Measurements from ENCODE around the gene GABRG3. TPM values are rescaled to one million over a fixed set of nuclear protein-coding genes. Genes with fewer than 3 reads are reported as not detected.

Gene GABRG3
- total and polyA plus RNA-seq, 9 of the 15 experiments (the other 6 are each of a cell fraction or from before 2014, with no cell fraction given): 4.0 to 15.1 (median 11.2) TPM

GRCh38 chr15:27254055-27254454 lies 283.1 kb downstream of the GABRG3 start:
- Histone ChIP-seq H3K79me2 (ENCODE audit: control insufficient read depth, insufficient read depth, low read length) (no peaks in the 10 kb centered on the region; the same call in 2 of the 3 replicates), H3K27me3 (ENCODE audit: control insufficient read depth in 2 of 2, insufficient read depth in 2 of 2, low read length in 2 of 2) (no peaks in the 10 kb centered on the region), H3K36me3 (ENCODE audit: control insufficient read depth, insufficient read depth, low read length) (no peaks in the 10 kb centered on the region), H4K20me1 (replicated peaks; ENCODE audit: control insufficient read depth, insufficient read depth, low read length) (no peaks in the 10 kb centered on the region; the same call in 1 of the 2 replicates), H3K4me3 (no peak overlapping the region), H3K9me1 (ENCODE audit: control insufficient read depth, insufficient read depth, low read length) (no peaks in the 10 kb centered on the region), H3K4me1 (replicated peaks in 1 of 2; ENCODE audit: control insufficient read depth in 2 of 2, insufficient read depth in 2 of 2, low read length in 2 of 2) (peaks cover 0 to 5% of the 10 kb centered on the region in 2 experiments; a peak in 2 of 5 replicates), H3K9ac (ENCODE audit: insufficient read depth in 1 of 2, low read depth in 2 of 2, low read length in 2 of 2) (0 out of 4 replicates have a peak overlapping the region, but pooled peaks of 1 of the 2 experiments have one; percentile 41), H3K4me2 (ENCODE audit: insufficient read depth, low read length) (no peak overlapping the region), H3K9me3 (replicated peaks; ENCODE audit: control insufficient read depth, insufficient read depth, low read depth, low read length) (no peaks in the 10 kb centered on the region), H2AFZ (ENCODE audit: low read depth, low read length) (no peak overlapping the region), H3K27ac (ENCODE audit: extremely low read depth, low read depth, low read length) (no peak overlapping the region)
- ChIA-PET CTCF (ENCODE audit: low intra/inter-chr PET ratio) (no interaction called here), POLR2A (no interaction called here)
- TF ChIP-seq, protein P1, sequence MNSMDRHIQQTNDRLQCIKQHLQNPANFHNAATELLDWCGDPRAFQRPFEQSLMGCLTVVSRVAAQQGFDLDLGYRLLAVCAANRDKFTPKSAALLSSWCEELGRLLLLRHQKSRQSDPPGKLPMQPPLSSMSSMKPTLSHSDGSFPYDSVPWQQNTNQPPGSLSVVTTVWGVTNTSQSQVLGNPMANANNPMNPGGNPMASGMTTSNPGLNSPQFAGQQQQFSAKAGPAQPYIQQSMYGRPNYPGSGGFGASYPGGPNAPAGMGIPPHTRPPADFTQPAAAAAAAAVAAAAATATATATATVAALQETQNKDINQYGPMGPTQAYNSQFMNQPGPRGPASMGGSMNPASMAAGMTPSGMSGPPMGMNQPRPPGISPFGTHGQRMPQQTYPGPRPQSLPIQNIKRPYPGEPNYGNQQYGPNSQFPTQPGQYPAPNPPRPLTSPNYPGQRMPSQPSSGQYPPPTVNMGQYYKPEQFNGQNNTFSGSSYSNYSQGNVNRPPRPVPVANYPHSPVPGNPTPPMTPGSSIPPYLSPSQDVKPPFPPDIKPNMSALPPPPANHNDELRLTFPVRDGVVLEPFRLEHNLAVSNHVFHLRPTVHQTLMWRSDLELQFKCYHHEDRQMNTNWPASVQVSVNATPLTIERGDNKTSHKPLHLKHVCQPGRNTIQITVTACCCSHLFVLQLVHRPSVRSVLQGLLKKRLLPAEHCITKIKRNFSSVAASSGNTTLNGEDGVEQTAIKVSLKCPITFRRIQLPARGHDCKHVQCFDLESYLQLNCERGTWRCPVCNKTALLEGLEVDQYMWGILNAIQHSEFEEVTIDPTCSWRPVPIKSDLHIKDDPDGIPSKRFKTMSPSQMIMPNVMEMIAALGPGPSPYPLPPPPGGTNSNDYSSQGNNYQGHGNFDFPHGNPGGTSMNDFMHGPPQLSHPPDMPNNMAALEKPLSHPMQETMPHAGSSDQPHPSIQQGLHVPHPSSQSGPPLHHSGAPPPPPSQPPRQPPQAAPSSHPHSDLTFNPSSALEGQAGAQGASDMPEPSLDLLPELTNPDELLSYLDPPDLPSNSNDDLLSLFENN (IDR thresholded peaks at IDR 0.05; ENCODE audit: low read depth in 2 of 2, low read length in 2 of 2): no peak
- TF ChIP-seq MBD2 (IDR thresholded peaks at IDR 0.05; ENCODE audit: borderline replicate concordance, low read depth) (no peak), E2F4 (CRISPR knock-in tag; IDR thresholded peaks at IDR 0.05; ENCODE audit: low read depth) (no peak), EGR1 (conservative IDR thresholded peaks at IDR 0.05) (no peak)
- FAIRE-seq: no peak
- DNase-seq (ENCODE audit: extremely low read depth in 1 of 4, low spot score in 3 of 4): no peak
- intact Hi-C loops (cut with micrococcal nuclease): loop anchor here (5.0 kb wide), 1 partner anchor 197 kb away; no protein-coding TSS in a partner anchor
- 42% methylated on average over 9 of the region's 9 CpGs for WGBS (ENCODE audit: insufficient coverage, low coverage, missing lambda C conversion rate)
- ATAC-seq: no peak; the same call in 2 of the 3 replicates
- no TSS peak for BruUV-seq (replicated peaks)
- in situ Hi-C loops (cut with MboI): no loop called here

All from K562 (cell line).